ENCODE results near the gene ALDH1A2.

The ALDH1A2 gene

GRCh38 chr15:57914350-57915055 is 151.0 kb downstream of the ALDH1A2 start:
- in situ Hi-C loops (cut with HindIII; ENCODE audit: low sequenced_read_pairs): no loop called here

GRCh38 chr15:57911247-57911646 is 154.3 kb downstream of the ALDH1A2 start:
- in situ Hi-C loops (cut with HindIII; ENCODE audit: low sequenced_read_pairs): no loop called here

GRCh38 chr15:57910672-57911071 is 154.8 kb downstream of the ALDH1A2 start:
- in situ Hi-C loops (cut with HindIII; ENCODE audit: low sequenced_read_pairs): no loop called here

- in situ Hi-C loops (cut with HindIII; ENCODE audit: low sequenced_read_pairs): no loop called here
Measured at GRCh38 chr15:57909388-57909787, 156.1 kb downstream of the ALDH1A2 start.

- in situ Hi-C loops (cut with HindIII; ENCODE audit: low sequenced_read_pairs): no loop called here
Measured at GRCh38 chr15:57903626-57904025, 161.9 kb downstream of the ALDH1A2 start.

Measured in DLD1 (cell line).